ENCODE data around the gene PLIN4. TPM values are rescaled to one million over a fixed set of nuclear protein-coding genes. Genes with fewer than 3 reads are reported as not detected.
"Not testable (repeated sequence)": the region's sequence is repeated elsewhere in the genome, so short reads cannot be mapped to it uniquely, and the experiment has no call there.

The PLIN4 gene
- total RNA-seq, 1 donor from 2014 or later: 4.1 TPM

- ATAC-seq (no peak), DNase-seq (no peak)
- no peaks in the 10 kb centered on the region for H3K36me3 ChIP-seq
- no peak overlapping the region for H3K4me3 ChIP-seq
- no peaks in the 10 kb centered on the region for H3K9me3 ChIP-seq
- H3K27ac ChIP-seq: no peak overlapping the region
- TF ChIP-seq CTCF (IDR thresholded peaks at IDR 0.05): no peak
- peaks cover 4% of the 10 kb centered on the region for H3K4me1 ChIP-seq
- intact Hi-C loops (cut with DNase I): no loop called here
- no peaks in the 10 kb centered on the region for H3K27me3 ChIP-seq
Measured at GRCh38 chr19:4542896-4543841, 24.9 kb upstream of the PLIN4 start.

GRCh38 chr19:4541806-4542145 is 23.5 kb upstream of the PLIN4 start:
- intact Hi-C loops (cut with DNase I); H3K9me3 ChIP-seq; DNase-seq; H3K4me3 ChIP-seq; H3K27me3 ChIP-seq; H3K36me3 ChIP-seq; H3K4me1 ChIP-seq; H3K27ac ChIP-seq; ATAC-seq: not testable (repeated sequence)

- no peaks in the 10 kb centered on the region for H3K36me3 ChIP-seq
- no peaks in the 10 kb centered on the region for H3K27me3 ChIP-seq
- no peak for TF ChIP-seq CTCF (IDR thresholded peaks at IDR 0.05)
- H3K27ac ChIP-seq: no peak overlapping the region
- peak; percentile 27 for ATAC-seq
- intact Hi-C loops (cut with DNase I): no loop called here
- H3K9me3 ChIP-seq: no peaks in the 10 kb centered on the region
- H3K4me1 ChIP-seq: peaks cover 7% of the 10 kb centered on the region
- H3K4me3 ChIP-seq: no peak overlapping the region
- DNase-seq: no peak
Measured at GRCh38 chr19:4541114-4541805, 23.0 kb upstream of the PLIN4 start.

GRCh38 chr19:4539693-4540581 is 21.7 kb upstream of the PLIN4 start, which contains the start of gene LRG1:
Gene LRG1 (minus strand): TSS chr19:4540036. CDS start chr19:4540013, 23 bp downstream.
- ATAC-seq (peak; percentile 89), DNase-seq (peak; percentile 90)
- no peak for TF ChIP-seq CTCF (IDR thresholded peaks at IDR 0.05)
- H3K4me1 ChIP-seq: peaks cover 18% of the 10 kb centered on the region
- intact Hi-C loops (cut with DNase I): no loop called here
- H3K27me3 ChIP-seq: no peaks in the 10 kb centered on the region
- H3K4me3 ChIP-seq: peak within 1 kb of the TSS; percentile 40
- no peaks in the 10 kb centered on the region for H3K9me3 ChIP-seq
- H3K27ac ChIP-seq: peak within 1 kb of the TSS; percentile 70
- no peaks in the 10 kb centered on the region for H3K36me3 ChIP-seq

- TF ChIP-seq CTCF (IDR thresholded peaks at IDR 0.05): no peak
- Histone ChIP-seq H3K4me3 (peak overlapping the region; percentile 40), H3K9me3 (no peaks in the 10 kb centered on the region), H3K4me1 (peaks cover 18% of the 10 kb centered on the region), H3K36me3 (no peaks in the 10 kb centered on the region), H3K27me3 (no peaks in the 10 kb centered on the region), H3K27ac (peak overlapping the region; percentile 70)
- intact Hi-C loops (cut with DNase I): no loop called here
- DNase-seq: no peak
- ATAC-seq: no peak
Measured at GRCh38 chr19:4539169-4539692, 20.9 kb upstream of the PLIN4 start.
